Measurements from ENCODE around the gene ZPLD1.

The ZPLD1 gene

DNA sequence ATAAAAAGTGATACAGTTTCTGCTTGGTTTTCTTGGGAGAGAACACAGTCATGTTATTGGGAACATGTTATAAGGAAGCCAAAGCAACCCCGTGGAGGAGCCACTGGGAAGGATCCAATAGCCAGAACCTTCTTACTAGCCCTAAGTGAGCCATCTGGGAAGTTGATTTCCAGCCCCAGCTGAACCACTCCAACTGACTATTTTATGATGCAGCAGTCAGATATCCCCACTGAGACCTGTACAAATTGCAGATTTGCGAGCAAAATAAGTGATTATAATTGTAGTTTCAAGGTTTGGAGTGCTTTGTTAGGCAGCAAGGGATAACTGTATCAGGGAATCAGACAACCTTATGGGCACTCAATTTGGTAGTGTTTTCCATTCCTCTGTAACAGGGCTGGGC lies 43.3 kb upstream of the ZPLD1 start:
- no peak overlapping the region for H3K27ac ChIP-seq (ENCODE audit: low read depth, low read length)
- H3F3A ChIP-seq (ENCODE audit: insufficient read depth), result no peaks in the 10 kb centered on the region
- no peak overlapping the region for H2AFZ ChIP-seq (ENCODE audit: low read depth, low read length, severe bottlenecking)
- H3K4me3 ChIP-seq (ENCODE audit: insufficient read depth, low read length, poor library complexity, severe bottlenecking), result no peak overlapping the region
- H3K27me3 ChIP-seq (ENCODE audit: low read length), result no peaks in the 10 kb centered on the region
- H3K36me3 ChIP-seq (ENCODE audit: low read length), result no peaks in the 10 kb centered on the region
- H3K9ac ChIP-seq (ENCODE audit: low read length), result no peak overlapping the region
- no peaks in the 10 kb centered on the region for H3K79me2 ChIP-seq (ENCODE audit: insufficient read depth, low read length)
- no peaks in the 10 kb centered on the region for H3K9me2 ChIP-seq (replicated peaks; ENCODE audit: insufficient read depth, low read length)
- no peak overlapping the region for H3K4me2 ChIP-seq (ENCODE audit: low read depth, low read length, poor library complexity, severe bottlenecking)
- no peaks in the 10 kb centered on the region for H3K9me3 ChIP-seq (ENCODE audit: insufficient read depth, low read length)
- TF ChIP-seq, protein P1, sequence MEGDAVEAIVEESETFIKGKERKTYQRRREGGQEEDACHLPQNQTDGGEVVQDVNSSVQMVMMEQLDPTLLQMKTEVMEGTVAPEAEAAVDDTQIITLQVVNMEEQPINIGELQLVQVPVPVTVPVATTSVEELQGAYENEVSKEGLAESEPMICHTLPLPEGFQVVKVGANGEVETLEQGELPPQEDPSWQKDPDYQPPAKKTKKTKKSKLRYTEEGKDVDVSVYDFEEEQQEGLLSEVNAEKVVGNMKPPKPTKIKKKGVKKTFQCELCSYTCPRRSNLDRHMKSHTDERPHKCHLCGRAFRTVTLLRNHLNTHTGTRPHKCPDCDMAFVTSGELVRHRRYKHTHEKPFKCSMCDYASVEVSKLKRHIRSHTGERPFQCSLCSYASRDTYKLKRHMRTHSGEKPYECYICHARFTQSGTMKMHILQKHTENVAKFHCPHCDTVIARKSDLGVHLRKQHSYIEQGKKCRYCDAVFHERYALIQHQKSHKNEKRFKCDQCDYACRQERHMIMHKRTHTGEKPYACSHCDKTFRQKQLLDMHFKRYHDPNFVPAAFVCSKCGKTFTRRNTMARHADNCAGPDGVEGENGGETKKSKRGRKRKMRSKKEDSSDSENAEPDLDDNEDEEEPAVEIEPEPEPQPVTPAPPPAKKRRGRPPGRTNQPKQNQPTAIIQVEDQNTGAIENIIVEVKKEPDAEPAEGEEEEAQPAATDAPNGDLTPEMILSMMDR (IDR thresholded peaks at IDR 0.05; ENCODE audit: insufficient read depth, low read length, poor library complexity, severe bottlenecking), result no peak
- TF ChIP-seq EZH2phosphoT487 (conservative IDR thresholded peaks at IDR 0.05; ENCODE audit: low read length), result no peak
- H4K20me1 ChIP-seq (ENCODE audit: low read depth, low read length), result no peaks in the 10 kb centered on the region

DNA sequence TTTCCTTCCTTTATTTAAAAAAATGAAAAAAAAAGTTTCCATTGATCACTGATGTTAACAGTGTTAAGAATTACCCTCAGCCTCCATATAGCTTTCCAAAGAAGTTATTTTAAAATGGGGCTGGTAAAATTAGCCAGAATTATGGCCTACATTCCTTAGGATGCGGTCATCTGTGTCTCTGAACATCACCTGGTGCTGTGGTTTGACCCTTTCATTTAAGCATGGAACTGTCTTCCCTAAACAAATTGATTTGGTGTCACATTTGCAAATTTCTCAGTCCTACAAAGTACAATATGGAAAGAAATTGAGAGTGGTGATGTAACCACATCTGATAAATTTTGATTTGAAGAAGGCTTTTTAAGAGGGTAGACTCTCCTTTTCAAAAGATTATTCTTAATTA lies 40.3 kb upstream of the ZPLD1 start:
- H3K27ac ChIP-seq (ENCODE audit: low read depth, low read length), result no peak overlapping the region
- no peaks in the 10 kb centered on the region for H3K79me2 ChIP-seq (ENCODE audit: insufficient read depth, low read length)
- no peak overlapping the region for H3K9ac ChIP-seq (ENCODE audit: low read length)
- no peak overlapping the region for H3K4me2 ChIP-seq (ENCODE audit: low read depth, low read length, poor library complexity, severe bottlenecking)
- no peak overlapping the region for H2AFZ ChIP-seq (ENCODE audit: low read depth, low read length, severe bottlenecking)
- no peaks in the 10 kb centered on the region for H4K20me1 ChIP-seq (ENCODE audit: low read depth, low read length)
- no peaks in the 10 kb centered on the region for H3K27me3 ChIP-seq (ENCODE audit: low read length)
- H3K9me3 ChIP-seq (ENCODE audit: insufficient read depth, low read length), result no peaks in the 10 kb centered on the region
- no peaks in the 10 kb centered on the region for H3K36me3 ChIP-seq (ENCODE audit: low read length)
- no peaks in the 10 kb centered on the region for H3K9me2 ChIP-seq (replicated peaks; ENCODE audit: insufficient read depth, low read length)
- TF ChIP-seq, protein P1 (IDR thresholded peaks at IDR 0.05; ENCODE audit: insufficient read depth, low read length, poor library complexity, severe bottlenecking), result no peak
- TF ChIP-seq EZH2phosphoT487 (conservative IDR thresholded peaks at IDR 0.05; ENCODE audit: low read length), result no peak
- no peak overlapping the region for H3K4me3 ChIP-seq (ENCODE audit: insufficient read depth, low read length, poor library complexity, severe bottlenecking)
- H3F3A ChIP-seq (ENCODE audit: insufficient read depth), result no peaks in the 10 kb centered on the region

DNA sequence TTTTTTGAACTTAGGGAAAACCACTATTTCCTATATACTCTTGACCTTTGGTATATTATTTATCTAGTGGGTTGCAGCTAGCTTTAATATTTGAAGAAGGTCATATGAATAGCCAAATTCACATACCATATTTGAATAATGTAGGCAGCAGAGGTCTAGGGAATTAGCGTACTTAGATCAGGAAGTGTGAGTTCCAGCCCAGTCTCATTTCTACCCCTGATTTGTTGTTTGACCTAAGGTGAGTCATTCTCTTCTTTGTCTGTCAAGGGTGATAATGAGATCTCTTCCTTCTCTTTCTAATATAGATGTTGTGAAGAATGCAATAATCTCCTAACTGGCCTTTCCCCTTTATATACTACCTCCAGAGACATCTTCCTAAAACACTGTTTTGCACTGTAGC lies 36.6 kb upstream of the ZPLD1 start:
- Histone ChIP-seq H4K20me1 (ENCODE audit: low read depth, low read length) (no peaks in the 10 kb centered on the region), H3K27me3 (ENCODE audit: low read length) (no peaks in the 10 kb centered on the region), H3K9ac (ENCODE audit: low read length) (no peak overlapping the region), H3K9me3 (ENCODE audit: insufficient read depth, low read length) (no peaks in the 10 kb centered on the region), H3K9me2 (replicated peaks; ENCODE audit: insufficient read depth, low read length) (no peaks in the 10 kb centered on the region), H3K36me3 (ENCODE audit: low read length) (no peaks in the 10 kb centered on the region), H3K27ac (ENCODE audit: low read depth, low read length) (no peak overlapping the region), H3K4me2 (ENCODE audit: low read depth, low read length, poor library complexity, severe bottlenecking) (no peak overlapping the region), H3F3A (ENCODE audit: insufficient read depth) (no peaks in the 10 kb centered on the region), H2AFZ (ENCODE audit: low read depth, low read length, severe bottlenecking) (no peak overlapping the region), H3K4me3 (ENCODE audit: insufficient read depth, low read length, poor library complexity, severe bottlenecking) (no peak overlapping the region), H3K79me2 (ENCODE audit: insufficient read depth, low read length) (no peaks in the 10 kb centered on the region)
- TF ChIP-seq, protein P1 (IDR thresholded peaks at IDR 0.05; ENCODE audit: insufficient read depth, low read length, poor library complexity, severe bottlenecking), result no peak
- TF ChIP-seq EZH2phosphoT487 (conservative IDR thresholded peaks at IDR 0.05; ENCODE audit: low read length), result no peak

Data from SU-DHL-6 (cell line).